ENCODE data around the gene CACNG4. TPM values are rescaled to one million over a fixed set of nuclear protein-coding genes. Genes with fewer than 3 reads are reported as not detected.

Gene CACNG4
- total RNA-seq, 1 donor from 2014 or later, result 0.34 TPM

DNA sequence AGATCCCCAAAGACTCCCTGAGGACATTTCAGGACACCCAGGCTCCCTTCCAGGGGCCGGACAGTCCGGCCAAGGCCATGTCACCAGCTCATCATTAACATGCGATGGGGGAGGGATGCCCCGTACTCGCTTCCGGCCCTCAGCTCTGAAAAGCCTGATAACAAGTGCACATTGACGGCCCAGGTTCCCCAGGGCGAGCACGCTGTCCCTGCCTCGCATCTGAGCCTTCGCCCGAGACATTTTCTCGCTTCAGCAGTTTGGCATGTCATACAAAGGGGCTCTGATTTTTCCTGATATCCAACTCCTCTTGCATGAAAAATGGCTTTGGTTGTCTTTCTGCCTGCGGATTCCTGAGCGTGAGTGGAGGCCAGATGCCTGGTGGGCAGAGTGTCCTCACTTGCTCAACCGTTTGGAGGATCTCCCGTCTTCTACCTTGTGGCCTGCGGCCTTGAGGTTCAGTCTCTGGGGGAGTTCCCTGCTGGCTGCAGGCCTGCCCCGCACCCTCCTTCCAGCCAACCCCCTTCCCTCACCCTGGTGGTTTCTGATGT is 14.1 kb downstream of the CACNG4 start:
- H3K4me3 Mint-ChIP-seq, result no peak overlapping the region
- H3K36me3 Mint-ChIP-seq, result peaks cover 12% of the 10 kb centered on the region
- no peaks in the 10 kb centered on the region for H3F3A ChIP-seq (ENCODE audit: low read depth)
- H3K36me3 ChIP-seq, result no peaks in the 10 kb centered on the region
- H3K4me1 Mint-ChIP-seq, result peaks cover 46% of the 10 kb centered on the region
- H4K20me1 ChIP-seq (ENCODE audit: low read depth), result no peaks in the 10 kb centered on the region
- H3K27ac Mint-ChIP-seq, result no peak overlapping the region
- no peaks in the 10 kb centered on the region for H3K9me3 ChIP-seq (ENCODE audit: low read depth)
- no peak overlapping the region for H3K4me2 ChIP-seq
- H3K27ac ChIP-seq, result no peak overlapping the region
- no peaks in the 10 kb centered on the region for H3K27me3 Mint-ChIP-seq (ENCODE audit: insufficient read depth, low read depth)
- no peak overlapping the region for H3K9ac ChIP-seq
- H3K4me1 ChIP-seq, result no peaks in the 10 kb centered on the region
- no peaks in the 10 kb centered on the region for H3K27me3 ChIP-seq
- TF ChIP-seq EZH2phosphoT487 (IDR thresholded peaks at IDR 0.05), result no peak
- TF ChIP-seq EZH2 (IDR thresholded peaks at IDR 0.05), result no peak
- H3K79me2 ChIP-seq (ENCODE audit: low read depth), result no peaks in the 10 kb centered on the region
- no peak overlapping the region for H2AFZ ChIP-seq (replicated peaks)
- no peak overlapping the region for H3K4me3 ChIP-seq
- DNase-seq (ENCODE audit: low spot score), result no peak
- H3K9me3 Mint-ChIP-seq, result no peaks in the 10 kb centered on the region

GRCh38 chr17:66980896-66981295 is 16.4 kb downstream of the CACNG4 start:
- Histone ChIP-seq H2AFZ (replicated peaks) (no peak overlapping the region), H4K20me1 (ENCODE audit: low read depth) (no peaks in the 10 kb centered on the region), H3K27ac (no peak overlapping the region), H3K36me3 (no peaks in the 10 kb centered on the region), H3K9ac (no peak overlapping the region), H3K9me3 (ENCODE audit: low read depth) (no peaks in the 10 kb centered on the region), H3K4me1 (no peaks in the 10 kb centered on the region), H3K27me3 (no peaks in the 10 kb centered on the region), H3F3A (ENCODE audit: low read depth) (no peaks in the 10 kb centered on the region), H3K4me2 (no peak overlapping the region), H3K79me2 (ENCODE audit: low read depth) (no peaks in the 10 kb centered on the region), H3K4me3 (no peak overlapping the region)
- H3K4me3 Mint-ChIP-seq, result no peak overlapping the region
- DNase-seq (ENCODE audit: low spot score), result no peak
- H3K27ac Mint-ChIP-seq, result peak overlapping the region; percentile 52
- peaks cover 31% of the 10 kb centered on the region for H3K4me1 Mint-ChIP-seq
- H3K9me3 Mint-ChIP-seq, result no peaks in the 10 kb centered on the region
- TF ChIP-seq EZH2phosphoT487 (IDR thresholded peaks at IDR 0.05), result no peak
- TF ChIP-seq, protein P1, sequence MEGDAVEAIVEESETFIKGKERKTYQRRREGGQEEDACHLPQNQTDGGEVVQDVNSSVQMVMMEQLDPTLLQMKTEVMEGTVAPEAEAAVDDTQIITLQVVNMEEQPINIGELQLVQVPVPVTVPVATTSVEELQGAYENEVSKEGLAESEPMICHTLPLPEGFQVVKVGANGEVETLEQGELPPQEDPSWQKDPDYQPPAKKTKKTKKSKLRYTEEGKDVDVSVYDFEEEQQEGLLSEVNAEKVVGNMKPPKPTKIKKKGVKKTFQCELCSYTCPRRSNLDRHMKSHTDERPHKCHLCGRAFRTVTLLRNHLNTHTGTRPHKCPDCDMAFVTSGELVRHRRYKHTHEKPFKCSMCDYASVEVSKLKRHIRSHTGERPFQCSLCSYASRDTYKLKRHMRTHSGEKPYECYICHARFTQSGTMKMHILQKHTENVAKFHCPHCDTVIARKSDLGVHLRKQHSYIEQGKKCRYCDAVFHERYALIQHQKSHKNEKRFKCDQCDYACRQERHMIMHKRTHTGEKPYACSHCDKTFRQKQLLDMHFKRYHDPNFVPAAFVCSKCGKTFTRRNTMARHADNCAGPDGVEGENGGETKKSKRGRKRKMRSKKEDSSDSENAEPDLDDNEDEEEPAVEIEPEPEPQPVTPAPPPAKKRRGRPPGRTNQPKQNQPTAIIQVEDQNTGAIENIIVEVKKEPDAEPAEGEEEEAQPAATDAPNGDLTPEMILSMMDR (IDR thresholded peaks at IDR 0.05), result no peak
- no peak for TF ChIP-seq EZH2 (IDR thresholded peaks at IDR 0.05)
- H3K36me3 Mint-ChIP-seq, result peaks cover 12% of the 10 kb centered on the region
- H3K27me3 Mint-ChIP-seq (ENCODE audit: insufficient read depth, low read depth), result no peaks in the 10 kb centered on the region

- H3K4me3 ChIP-seq, result no peak overlapping the region
- no peaks in the 10 kb centered on the region for H3F3A ChIP-seq (ENCODE audit: low read depth)
- DNase-seq (ENCODE audit: low spot score), result no peak
- H3K27me3 Mint-ChIP-seq (ENCODE audit: insufficient read depth, low read depth), result peaks cover 5% of the 10 kb centered on the region
- no peaks in the 10 kb centered on the region for H3K36me3 ChIP-seq
- no peaks in the 10 kb centered on the region for H3K27me3 ChIP-seq
- H3K9ac ChIP-seq, result no peak overlapping the region
- H3K9me3 ChIP-seq (ENCODE audit: low read depth), result no peaks in the 10 kb centered on the region
- TF ChIP-seq, protein P1 (IDR thresholded peaks at IDR 0.05), result no peak
- TF ChIP-seq EZH2phosphoT487 (IDR thresholded peaks at IDR 0.05) (no peak), EZH2 (IDR thresholded peaks at IDR 0.05) (no peak)
- H3K4me3 Mint-ChIP-seq, result no peak overlapping the region
- no peaks in the 10 kb centered on the region for H4K20me1 ChIP-seq (ENCODE audit: low read depth)
- no peak overlapping the region for H3K27ac Mint-ChIP-seq
- H3K27ac ChIP-seq, result no peak overlapping the region
- H2AFZ ChIP-seq (replicated peaks), result no peak overlapping the region
- no peaks in the 10 kb centered on the region for H3K4me1 ChIP-seq
- peaks cover 21% of the 10 kb centered on the region for H3K36me3 Mint-ChIP-seq
- no peaks in the 10 kb centered on the region for H3K9me3 Mint-ChIP-seq
- H3K4me2 ChIP-seq, result no peak overlapping the region
- H3K4me1 Mint-ChIP-seq, result peaks cover 26% of the 10 kb centered on the region
- H3K79me2 ChIP-seq (ENCODE audit: low read depth), result no peaks in the 10 kb centered on the region
Measured at GRCh38 chr17:66981983-66982508, 17.5 kb downstream of the CACNG4 start.

DNA sequence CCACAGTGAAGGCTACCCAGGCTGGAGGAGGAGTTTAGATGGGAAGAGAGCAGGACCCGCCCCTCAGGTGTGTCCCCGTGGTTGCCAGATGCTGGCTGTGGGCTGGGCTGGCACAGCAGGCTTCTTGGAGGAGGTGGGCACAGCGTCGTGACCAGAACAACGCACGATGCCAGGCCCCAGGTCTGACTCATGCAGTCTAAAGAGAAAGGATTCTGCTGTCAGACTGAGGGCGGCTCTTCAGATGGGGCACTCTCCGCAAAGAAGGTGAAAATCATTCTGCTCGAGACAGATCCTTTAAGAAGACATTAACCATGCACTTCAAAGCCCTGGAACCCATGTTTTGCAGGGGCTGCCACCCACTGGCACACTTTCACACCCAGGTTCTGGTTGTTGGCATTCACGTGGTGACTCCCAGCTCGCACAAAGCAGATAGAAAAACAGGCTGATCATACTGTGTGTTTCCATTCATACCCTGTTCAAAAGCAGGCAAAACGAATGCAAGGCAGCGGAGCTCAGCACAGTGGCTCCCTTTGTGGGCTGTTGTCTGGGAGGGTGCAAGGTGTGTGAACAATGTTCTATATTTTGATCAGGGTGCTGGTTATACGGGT is 19.0 kb downstream of the CACNG4 start:
- no peak overlapping the region for H3K27ac ChIP-seq
- no peak overlapping the region for H3K9ac ChIP-seq
- H3K9me3 Mint-ChIP-seq, result no peaks in the 10 kb centered on the region
- no peaks in the 10 kb centered on the region for H3K79me2 ChIP-seq (ENCODE audit: low read depth)
- no peaks in the 10 kb centered on the region for H4K20me1 ChIP-seq (ENCODE audit: low read depth)
- no peak overlapping the region for H3K4me3 Mint-ChIP-seq
- H3K36me3 Mint-ChIP-seq, result peaks cover 23% of the 10 kb centered on the region
- no peak for DNase-seq (ENCODE audit: low spot score)
- no peak overlapping the region for H2AFZ ChIP-seq (replicated peaks)
- H3K4me3 ChIP-seq, result no peak overlapping the region
- H3K27ac Mint-ChIP-seq, result peak overlapping the region; percentile 58
- H3K27me3 ChIP-seq, result no peaks in the 10 kb centered on the region
- peaks cover 22% of the 10 kb centered on the region for H3K4me1 Mint-ChIP-seq
- TF ChIP-seq, protein P1 (IDR thresholded peaks at IDR 0.05), result no peak
- H3F3A ChIP-seq (ENCODE audit: low read depth), result no peaks in the 10 kb centered on the region
- H3K9me3 ChIP-seq (ENCODE audit: low read depth), result no peaks in the 10 kb centered on the region
- no peaks in the 10 kb centered on the region for H3K4me1 ChIP-seq
- no peak overlapping the region for H3K4me2 ChIP-seq
- H3K36me3 ChIP-seq, result no peaks in the 10 kb centered on the region
- H3K27me3 Mint-ChIP-seq (ENCODE audit: insufficient read depth, low read depth), result peaks cover 5% of the 10 kb centered on the region
